ENCODE measurements around the gene HLF.

DNA sequence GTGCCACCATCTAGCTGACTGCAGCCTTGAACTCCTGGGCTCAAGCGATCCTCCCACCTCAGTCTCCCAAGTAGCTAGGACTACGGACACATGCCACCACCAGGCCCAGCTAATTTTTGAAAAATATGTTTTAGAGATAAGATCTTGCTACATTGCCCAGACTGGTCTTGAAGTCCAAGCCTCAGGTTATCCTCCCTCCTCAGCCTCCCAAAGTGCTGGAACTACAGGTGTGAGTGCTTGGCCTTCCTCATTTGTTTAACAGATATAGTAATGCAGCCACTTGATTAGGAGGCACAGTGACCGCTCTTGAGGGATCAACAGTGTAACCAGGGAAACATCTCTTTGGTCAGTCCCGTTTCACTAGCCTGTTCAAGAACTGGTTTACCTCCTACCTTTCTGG lies 35.1 kb downstream of the HLF start:
- TF ChIP-seq POLR2AphosphoS5 (IDR thresholded peaks at IDR 0.05) (no peak), POLR2A (IDR thresholded peaks at IDR 0.05) (no peak)
- TF ChIP-seq, protein P1, sequence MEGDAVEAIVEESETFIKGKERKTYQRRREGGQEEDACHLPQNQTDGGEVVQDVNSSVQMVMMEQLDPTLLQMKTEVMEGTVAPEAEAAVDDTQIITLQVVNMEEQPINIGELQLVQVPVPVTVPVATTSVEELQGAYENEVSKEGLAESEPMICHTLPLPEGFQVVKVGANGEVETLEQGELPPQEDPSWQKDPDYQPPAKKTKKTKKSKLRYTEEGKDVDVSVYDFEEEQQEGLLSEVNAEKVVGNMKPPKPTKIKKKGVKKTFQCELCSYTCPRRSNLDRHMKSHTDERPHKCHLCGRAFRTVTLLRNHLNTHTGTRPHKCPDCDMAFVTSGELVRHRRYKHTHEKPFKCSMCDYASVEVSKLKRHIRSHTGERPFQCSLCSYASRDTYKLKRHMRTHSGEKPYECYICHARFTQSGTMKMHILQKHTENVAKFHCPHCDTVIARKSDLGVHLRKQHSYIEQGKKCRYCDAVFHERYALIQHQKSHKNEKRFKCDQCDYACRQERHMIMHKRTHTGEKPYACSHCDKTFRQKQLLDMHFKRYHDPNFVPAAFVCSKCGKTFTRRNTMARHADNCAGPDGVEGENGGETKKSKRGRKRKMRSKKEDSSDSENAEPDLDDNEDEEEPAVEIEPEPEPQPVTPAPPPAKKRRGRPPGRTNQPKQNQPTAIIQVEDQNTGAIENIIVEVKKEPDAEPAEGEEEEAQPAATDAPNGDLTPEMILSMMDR (IDR thresholded peaks at IDR 0.05): no peak
